NCI-H345 (cell line): Measurements from ENCODE around the gene CIT.

ENCODE experiments used
- DNase-seq: peaks from one replicate; lab custom pipeline; 2025; lab: John Stamatoyannopoulos, UW

The CIT gene

GRCh38 chr12:119642986-119643385 is 234.1 kb downstream of the CIT start:
- DNase-seq, result no peak
